WTC11 (cell line): ENCODE data around the gene CNBP. TPM values are rescaled to one million over a fixed set of nuclear protein-coding genes. Genes with fewer than 3 reads are reported as not detected.

Experiments used
- ATAC-seq: fragments of 200-7000 bp; cut with Tn5 transposase; 2 replicates; pipeline ENCODE4 v1.10.0; 2021; ENCODE audit warnings: mild to moderate bottlenecking, moderate library complexity
- CTCF ChIA-PET: fragments of 300-600 bp; sonication (Branson Sonifier 250); formaldehyde crosslinking; loops from one replicate; lab custom pipeline; 2021; ENCODE audit warnings: antibody characterized with exemption; lab: Charles Lee
- POLR2A ChIA-PET: fragments of 350-600 bp; sonication (Branson Sonifier 250); formaldehyde crosslinking; loops from one replicate; lab custom pipeline; 2021; ENCODE audit warnings: antibody characterized with exemption; lab: Charles Lee
- DNase-seq: peaks from one replicate; pipeline ENCODE4 v3.0.0; 2021; ENCODE audit warnings: low spot score
- H3K27ac Mint-ChIP-seq: 2 replicates; pipeline ENCODE4 v1.8.0; 2021; ENCODE audit warnings: mixed read lengths
- H3K27me3 Mint-ChIP-seq: 2 replicates; pipeline ENCODE4 v1.8.0; 2021; ENCODE audit warnings: low read depth, mild to moderate bottlenecking, moderate library complexity, mixed read lengths
- H3K36me3 Mint-ChIP-seq: 2 replicates; pipeline ENCODE4 v1.8.0; 2021; ENCODE audit warnings: mixed read lengths
- H3K4me1 Mint-ChIP-seq: 2 replicates; pipeline ENCODE4 v1.8.0; 2022; ENCODE audit warnings: mixed read lengths
- H3K4me3 Mint-ChIP-seq: 2 replicates; pipeline ENCODE4 v1.8.0; 2021; ENCODE audit warnings: mild to moderate bottlenecking, moderate library complexity, mixed read lengths
- H3K9me3 Mint-ChIP-seq: 2 replicates; pipeline ENCODE4 v1.8.0; 2021; ENCODE audit warnings: mixed read lengths
- ATF1 ChIP-seq: sonication (generic); formaldehyde crosslinking; IDR thresholded peaks from 2 replicates; pipeline ENCODE4 v1.8.1; 2023; ENCODE audit warnings: mild to moderate bottlenecking, moderate library complexity, missing genetic modification reagents
- ELF4 ChIP-seq: sonication (generic); formaldehyde crosslinking; IDR thresholded peaks from 2 replicates; pipeline ENCODE4 v1.8.1; 2022; ENCODE audit warnings: low read depth, mild to moderate bottlenecking, moderate library complexity, missing genetic modification reagents
- FOXK1 ChIP-seq: sonication (generic); formaldehyde crosslinking; IDR thresholded peaks from 2 replicates; pipeline ENCODE4 v1.8.0; 2022; ENCODE audit warnings: mild to moderate bottlenecking, moderate library complexity, missing genetic modification reagents
- GTF2I ChIP-seq: fragments of 250-450 bp; sonication (Bioruptor Pico); conservative IDR thresholded peaks from 2 replicates; pipeline ENCODE4 v1.4.0; 2021; ENCODE audit warnings: mild to moderate bottlenecking
- JUN ChIP-seq: sonication (generic); formaldehyde crosslinking; IDR thresholded peaks from 2 replicates; pipeline ENCODE4 v1.8.0; 2023; ENCODE audit warnings: mild to moderate bottlenecking, missing genetic modification reagents
- KAT7 ChIP-seq: sonication (generic); formaldehyde crosslinking; IDR thresholded peaks from 2 replicates; pipeline ENCODE4 v1.8.1; 2023; ENCODE audit warnings: missing genetic modification reagents, mild to moderate bottlenecking, borderline replicate concordance
- NR1H2 ChIP-seq: sonication (generic); formaldehyde crosslinking; IDR thresholded peaks from 2 replicates; pipeline ENCODE4 v1.9.0; 2021; ENCODE audit warnings: mild to moderate bottlenecking, moderate library complexity, missing genetic modification reagents
- NR2C2 ChIP-seq: sonication (generic); formaldehyde crosslinking; IDR thresholded peaks from 2 replicates; pipeline ENCODE4 v1.8.0; 2022; ENCODE audit warnings: mild to moderate bottlenecking, missing genetic modification reagents
- NR3C1 ChIP-seq: sonication (generic); formaldehyde crosslinking; conservative IDR thresholded peaks from 2 replicates; pipeline ENCODE4 v1.8.1; 2023; ENCODE audit warnings: low read depth, mild to moderate bottlenecking, missing genetic modification reagents
- OVOL2 ChIP-seq: fragments of 250-450 bp; sonication (Bioruptor Pico); IDR thresholded peaks from 2 replicates; pipeline ENCODE4 v1.9.0; 2021; ENCODE audit warnings: mild to moderate bottlenecking, borderline replicate concordance
- PRRX2 ChIP-seq: fragments of 250-450 bp; sonication (Bioruptor Pico); IDR thresholded peaks from 2 replicates; pipeline ENCODE4 v1.8.0; 2021; ENCODE audit warnings: mild to moderate bottlenecking
- ZNF423 ChIP-seq: fragments of 250-450 bp; sonication (Bioruptor Pico); IDR thresholded peaks from 2 replicates; pipeline ENCODE4 v2.1.2; 2022; ENCODE audit warnings: mild to moderate bottlenecking, moderate library complexity
- total RNA-seq: library from RNA; stranded (reverse); gene quantifications from 3 replicates; pipeline ENCODE4 v1.2.3, GENCODE V29; 2021
- TF ChIP-seq, protein P1 (sequence below): sonication (generic); formaldehyde crosslinking; conservative IDR thresholded peaks from 2 replicates; pipeline ENCODE4 v1.8.1; 2022; ENCODE audit warnings: mild to moderate bottlenecking, missing genetic modification reagents
- TF ChIP-seq, protein P2 (sequence below): sonication (generic); formaldehyde crosslinking; IDR thresholded peaks from 2 replicates; pipeline ENCODE4 v1.8.0; 2022; ENCODE audit warnings: mild to moderate bottlenecking, missing genetic modification reagents
- TF ChIP-seq, protein P3 (sequence below): sonication (generic); formaldehyde crosslinking; IDR thresholded peaks from 2 replicates; pipeline ENCODE4 v1.8.0; 2022; ENCODE audit warnings: mild to moderate bottlenecking, missing genetic modification reagents
- TF ChIP-seq, protein P4 (sequence below): sonication (generic); formaldehyde crosslinking; conservative IDR thresholded peaks from 2 replicates; pipeline ENCODE4 v1.8.1; 2023; ENCODE audit warnings: mild to moderate bottlenecking, low read depth, missing genetic modification reagents, moderate library complexity
- TF ChIP-seq, protein P5 (sequence below): fragments of 250-450 bp; sonication (Bioruptor Pico); IDR thresholded peaks from 2 replicates; pipeline ENCODE4 v1.9.0; 2021; ENCODE audit warnings: mild to moderate bottlenecking
- TF ChIP-seq, protein P6 (sequence below): sonication (generic); formaldehyde crosslinking; IDR thresholded peaks from 2 replicates; pipeline ENCODE4 v1.8.0; 2022; ENCODE audit warnings: mild to moderate bottlenecking, missing genetic modification reagents
- TF ChIP-seq, protein P7 (sequence below): sonication (generic); formaldehyde crosslinking; IDR thresholded peaks from 2 replicates; pipeline ENCODE4 v1.8.1; 2022; ENCODE audit warnings: low read depth, missing genetic modification reagents, borderline replicate concordance
- TF ChIP-seq, protein P8 (sequence below): sonication (generic); formaldehyde crosslinking; IDR thresholded peaks from 2 replicates; pipeline ENCODE4 v1.8.1; 2023; ENCODE audit warnings: mild to moderate bottlenecking, moderate library complexity, missing genetic modification reagents

The CNBP gene
- total RNA-seq, 1 experiment from 2014 or later: 329 TPM

DNA sequence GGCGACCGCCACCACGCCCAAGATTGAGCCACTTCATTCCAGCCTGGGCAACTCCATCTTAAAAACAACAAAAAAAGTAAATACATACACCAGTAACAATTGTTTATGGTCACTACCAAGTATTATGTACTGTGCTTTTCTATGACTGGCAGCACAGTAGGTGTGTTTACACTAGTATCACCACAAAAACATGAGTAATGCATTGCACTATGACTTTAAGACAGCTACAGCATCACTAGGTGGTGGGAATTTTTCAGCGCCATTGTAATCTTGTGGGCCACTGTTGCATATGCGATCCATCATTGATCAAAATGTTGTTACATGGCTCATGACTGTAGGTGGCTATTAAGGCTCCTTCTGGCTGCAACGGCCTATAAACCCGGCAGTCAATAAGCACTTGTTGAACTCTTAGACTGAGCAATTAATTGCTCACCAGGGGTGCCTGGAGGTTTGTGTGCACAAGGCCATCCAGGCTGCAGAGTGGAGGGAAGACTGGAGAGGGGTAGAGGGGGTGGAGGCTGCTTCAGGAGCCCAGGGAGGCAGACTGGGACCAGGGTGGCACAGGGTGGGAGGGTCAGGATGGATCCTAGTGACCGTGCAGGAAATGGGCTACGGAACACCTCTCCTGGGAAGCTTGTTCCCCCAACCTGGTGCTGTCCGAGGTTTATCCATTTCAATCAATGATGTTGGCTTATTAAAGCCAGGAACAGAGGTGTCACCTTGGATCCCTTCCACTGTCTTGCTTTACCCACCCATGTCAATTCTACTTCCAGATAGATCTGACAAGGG is 47.8 kb upstream of the CNBP start (continued):
- TF ChIP-seq NR3C1 (CRISPR knock-in tag) (no peak), KAT7 (no peak), NR1H2 (no peak), GTF2I (CRISPR knock-in tag) (no peak), PRRX2 (CRISPR knock-in tag) (no peak), NR2C2 (CRISPR knock-in tag) (no peak)
- TF ChIP-seq, protein P1, sequence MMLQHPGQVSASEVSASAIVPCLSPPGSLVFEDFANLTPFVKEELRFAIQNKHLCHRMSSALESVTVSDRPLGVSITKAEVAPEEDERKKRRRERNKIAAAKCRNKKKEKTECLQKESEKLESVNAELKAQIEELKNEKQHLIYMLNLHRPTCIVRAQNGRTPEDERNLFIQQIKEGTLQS (CRISPR knock-in tag): no peak
- TF ChIP-seq, protein P2, sequence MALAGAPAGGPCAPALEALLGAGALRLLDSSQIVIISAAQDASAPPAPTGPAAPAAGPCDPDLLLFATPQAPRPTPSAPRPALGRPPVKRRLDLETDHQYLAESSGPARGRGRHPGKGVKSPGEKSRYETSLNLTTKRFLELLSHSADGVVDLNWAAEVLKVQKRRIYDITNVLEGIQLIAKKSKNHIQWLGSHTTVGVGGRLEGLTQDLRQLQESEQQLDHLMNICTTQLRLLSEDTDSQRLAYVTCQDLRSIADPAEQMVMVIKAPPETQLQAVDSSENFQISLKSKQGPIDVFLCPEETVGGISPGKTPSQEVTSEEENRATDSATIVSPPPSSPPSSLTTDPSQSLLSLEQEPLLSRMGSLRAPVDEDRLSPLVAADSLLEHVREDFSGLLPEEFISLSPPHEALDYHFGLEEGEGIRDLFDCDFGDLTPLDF (CRISPR knock-in tag): no peak

DNA sequence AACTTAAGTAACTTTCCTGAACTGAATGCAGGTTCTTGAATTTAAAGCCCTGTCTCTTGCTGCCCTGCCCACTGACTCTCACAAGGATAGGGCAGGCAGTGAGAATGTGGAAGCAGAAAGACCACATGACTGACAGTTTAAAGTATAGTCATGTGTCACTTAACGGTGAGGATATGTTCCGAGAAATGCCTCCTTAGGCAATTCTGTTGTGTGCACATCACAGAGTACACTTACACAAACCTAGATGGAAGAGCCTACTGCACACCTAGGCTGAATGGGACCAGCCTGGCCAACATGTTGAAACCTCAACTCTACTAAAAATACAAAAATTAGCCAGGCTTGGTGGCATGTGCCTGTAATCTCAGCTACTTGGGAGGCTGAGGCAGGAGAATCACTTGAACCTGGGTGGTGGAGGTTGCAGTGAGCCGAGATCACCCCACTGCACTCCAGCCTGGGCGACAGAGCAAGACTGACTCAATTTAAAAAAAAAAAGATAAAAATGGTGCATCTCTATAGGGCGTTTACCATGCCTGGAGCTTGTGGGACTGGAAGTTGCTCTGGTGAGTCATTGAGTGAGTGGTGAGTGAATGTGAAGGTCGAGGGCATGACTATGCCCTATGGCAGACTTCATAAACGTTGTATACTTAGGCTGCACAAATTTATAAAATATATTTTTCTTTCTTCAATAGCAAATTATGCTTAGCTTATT is 46.8 kb upstream of the CNBP start:
- ATAC-seq (no peak), DNase-seq (no peak)
- Mint-ChIP-seq H3K27me3 (no peaks in the 10 kb centered on the region; the same call in 1 of the 2 replicates), H3K4me3 (no peak overlapping the region), H3K36me3 (no peaks in the 10 kb centered on the region), H3K27ac (peak overlapping the region; percentile 72; the same call in 1 of the 2 replicates), H3K4me1 (peaks cover 24% of the 10 kb centered on the region), H3K9me3 (0 out of 2 replicates have a peak, but pooled peaks cover under 1% of the 10 kb centered on the region)
- TF ChIP-seq ZNF423 (CRISPR knock-in tag) (no peak), FOXK1 (CRISPR knock-in tag) (no peak), JUN (no peak), KAT7 (no peak), ELF4 (CRISPR knock-in tag) (no peak), ATF1 (CRISPR knock-in tag) (no peak), OVOL2 (CRISPR knock-in tag) (no peak), NR3C1 (CRISPR knock-in tag) (no peak)
- TF ChIP-seq, protein P3, sequence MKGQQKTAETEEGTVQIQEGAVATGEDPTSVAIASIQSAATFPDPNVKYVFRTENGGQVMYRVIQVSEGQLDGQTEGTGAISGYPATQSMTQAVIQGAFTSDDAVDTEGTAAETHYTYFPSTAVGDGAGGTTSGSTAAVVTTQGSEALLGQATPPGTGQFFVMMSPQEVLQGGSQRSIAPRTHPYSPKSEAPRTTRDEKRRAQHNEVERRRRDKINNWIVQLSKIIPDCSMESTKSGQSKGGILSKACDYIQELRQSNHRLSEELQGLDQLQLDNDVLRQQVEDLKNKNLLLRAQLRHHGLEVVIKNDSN (CRISPR knock-in tag): no peak
- TF ChIP-seq, protein P4, sequence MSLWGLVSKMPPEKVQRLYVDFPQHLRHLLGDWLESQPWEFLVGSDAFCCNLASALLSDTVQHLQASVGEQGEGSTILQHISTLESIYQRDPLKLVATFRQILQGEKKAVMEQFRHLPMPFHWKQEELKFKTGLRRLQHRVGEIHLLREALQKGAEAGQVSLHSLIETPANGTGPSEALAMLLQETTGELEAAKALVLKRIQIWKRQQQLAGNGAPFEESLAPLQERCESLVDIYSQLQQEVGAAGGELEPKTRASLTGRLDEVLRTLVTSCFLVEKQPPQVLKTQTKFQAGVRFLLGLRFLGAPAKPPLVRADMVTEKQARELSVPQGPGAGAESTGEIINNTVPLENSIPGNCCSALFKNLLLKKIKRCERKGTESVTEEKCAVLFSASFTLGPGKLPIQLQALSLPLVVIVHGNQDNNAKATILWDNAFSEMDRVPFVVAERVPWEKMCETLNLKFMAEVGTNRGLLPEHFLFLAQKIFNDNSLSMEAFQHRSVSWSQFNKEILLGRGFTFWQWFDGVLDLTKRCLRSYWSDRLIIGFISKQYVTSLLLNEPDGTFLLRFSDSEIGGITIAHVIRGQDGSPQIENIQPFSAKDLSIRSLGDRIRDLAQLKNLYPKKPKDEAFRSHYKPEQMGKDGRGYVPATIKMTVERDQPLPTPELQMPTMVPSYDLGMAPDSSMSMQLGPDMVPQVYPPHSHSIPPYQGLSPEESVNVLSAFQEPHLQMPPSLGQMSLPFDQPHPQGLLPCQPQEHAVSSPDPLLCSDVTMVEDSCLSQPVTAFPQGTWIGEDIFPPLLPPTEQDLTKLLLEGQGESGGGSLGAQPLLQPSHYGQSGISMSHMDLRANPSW (CRISPR knock-in tag): no peak
- TF ChIP-seq, protein P5, sequence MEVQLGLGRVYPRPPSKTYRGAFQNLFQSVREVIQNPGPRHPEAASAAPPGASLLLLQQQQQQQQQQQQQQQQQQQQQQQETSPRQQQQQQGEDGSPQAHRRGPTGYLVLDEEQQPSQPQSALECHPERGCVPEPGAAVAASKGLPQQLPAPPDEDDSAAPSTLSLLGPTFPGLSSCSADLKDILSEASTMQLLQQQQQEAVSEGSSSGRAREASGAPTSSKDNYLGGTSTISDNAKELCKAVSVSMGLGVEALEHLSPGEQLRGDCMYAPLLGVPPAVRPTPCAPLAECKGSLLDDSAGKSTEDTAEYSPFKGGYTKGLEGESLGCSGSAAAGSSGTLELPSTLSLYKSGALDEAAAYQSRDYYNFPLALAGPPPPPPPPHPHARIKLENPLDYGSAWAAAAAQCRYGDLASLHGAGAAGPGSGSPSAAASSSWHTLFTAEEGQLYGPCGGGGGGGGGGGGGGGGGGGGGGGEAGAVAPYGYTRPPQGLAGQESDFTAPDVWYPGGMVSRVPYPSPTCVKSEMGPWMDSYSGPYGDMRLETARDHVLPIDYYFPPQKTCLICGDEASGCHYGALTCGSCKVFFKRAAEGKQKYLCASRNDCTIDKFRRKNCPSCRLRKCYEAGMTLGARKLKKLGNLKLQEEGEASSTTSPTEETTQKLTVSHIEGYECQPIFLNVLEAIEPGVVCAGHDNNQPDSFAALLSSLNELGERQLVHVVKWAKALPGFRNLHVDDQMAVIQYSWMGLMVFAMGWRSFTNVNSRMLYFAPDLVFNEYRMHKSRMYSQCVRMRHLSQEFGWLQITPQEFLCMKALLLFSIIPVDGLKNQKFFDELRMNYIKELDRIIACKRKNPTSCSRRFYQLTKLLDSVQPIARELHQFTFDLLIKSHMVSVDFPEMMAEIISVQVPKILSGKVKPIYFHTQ (CRISPR knock-in tag): no peak
- TF ChIP-seq, protein P6, sequence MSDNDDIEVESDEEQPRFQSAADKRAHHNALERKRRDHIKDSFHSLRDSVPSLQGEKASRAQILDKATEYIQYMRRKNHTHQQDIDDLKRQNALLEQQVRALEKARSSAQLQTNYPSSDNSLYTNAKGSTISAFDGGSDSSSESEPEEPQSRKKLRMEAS: no peak
- TF ChIP-seq, protein P7, sequence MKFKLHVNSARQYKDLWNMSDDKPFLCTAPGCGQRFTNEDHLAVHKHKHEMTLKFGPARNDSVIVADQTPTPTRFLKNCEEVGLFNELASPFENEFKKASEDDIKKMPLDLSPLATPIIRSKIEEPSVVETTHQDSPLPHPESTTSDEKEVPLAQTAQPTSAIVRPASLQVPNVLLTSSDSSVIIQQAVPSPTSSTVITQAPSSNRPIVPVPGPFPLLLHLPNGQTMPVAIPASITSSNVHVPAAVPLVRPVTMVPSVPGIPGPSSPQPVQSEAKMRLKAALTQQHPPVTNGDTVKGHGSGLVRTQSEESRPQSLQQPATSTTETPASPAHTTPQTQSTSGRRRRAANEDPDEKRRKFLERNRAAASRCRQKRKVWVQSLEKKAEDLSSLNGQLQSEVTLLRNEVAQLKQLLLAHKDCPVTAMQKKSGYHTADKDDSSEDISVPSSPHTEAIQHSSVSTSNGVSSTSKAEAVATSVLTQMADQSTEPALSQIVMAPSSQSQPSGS: no peak
- TF ChIP-seq, protein P1 (CRISPR knock-in tag): no peak
- TF ChIP-seq, protein P8, sequence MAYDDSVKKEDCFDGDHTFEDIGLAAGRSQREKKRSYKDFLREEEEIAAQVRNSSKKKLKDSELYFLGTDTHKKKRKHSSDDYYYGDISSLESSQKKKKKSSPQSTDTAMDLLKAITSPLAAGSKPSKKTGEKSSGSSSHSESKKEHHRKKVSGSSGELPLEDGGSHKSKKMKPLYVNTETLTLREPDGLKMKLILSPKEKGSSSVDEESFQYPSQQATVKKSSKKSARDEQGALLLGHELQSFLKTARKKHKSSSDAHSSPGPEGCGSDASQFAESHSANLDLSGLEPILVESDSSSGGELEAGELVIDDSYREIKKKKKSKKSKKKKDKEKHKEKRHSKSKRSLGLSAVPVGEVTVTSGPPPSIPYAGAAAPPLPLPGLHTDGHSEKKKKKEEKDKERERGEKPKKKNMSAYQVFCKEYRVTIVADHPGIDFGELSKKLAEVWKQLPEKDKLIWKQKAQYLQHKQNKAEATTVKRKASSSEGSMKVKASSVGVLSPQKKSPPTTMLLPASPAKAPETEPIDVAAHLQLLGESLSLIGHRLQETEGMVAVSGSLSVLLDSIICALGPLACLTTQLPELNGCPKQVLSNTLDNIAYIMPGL (CRISPR knock-in tag): no peak
- ChIA-PET POLR2A (no interaction called here), CTCF (interaction anchor here (2.4 kb wide), 1 partner anchor 15 kb away, joined by 16 read pairs; no protein-coding TSS in a partner anchor)
